ENCODE data around the gene FGF2. TPM values are rescaled to one million over a fixed set of nuclear protein-coding genes. Genes with fewer than 3 reads are reported as not detected.
A peak's percentile ranks its signal among the peaks of the same experiment; 100 is the strongest.

Gene FGF2
- total RNA-seq, 1 experiment from 2014 or later = not detected

DNA sequence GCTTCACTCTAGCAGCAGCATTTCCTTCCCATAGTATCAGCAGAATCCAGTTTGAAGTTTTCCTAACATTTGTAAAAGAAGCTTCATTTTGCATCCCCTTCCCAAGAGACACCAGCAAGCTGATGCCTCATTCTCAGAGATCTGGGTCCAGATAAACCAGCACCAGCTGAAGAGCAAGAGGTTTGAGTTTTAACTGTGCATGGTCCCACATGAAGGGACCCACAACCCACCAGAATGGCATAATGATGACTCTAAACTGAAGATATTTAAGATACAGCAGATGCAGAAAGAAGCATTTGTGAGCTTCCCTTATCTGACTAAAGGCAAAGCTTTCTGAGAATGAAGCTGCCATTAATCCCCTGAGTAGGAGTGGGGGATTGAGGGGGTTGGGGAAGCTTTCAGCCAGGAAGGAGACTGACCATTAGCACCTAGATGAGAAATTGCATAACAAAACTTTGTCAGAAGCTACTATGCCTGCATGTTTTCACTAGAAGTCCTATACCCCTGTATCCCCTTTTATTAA is 77.2 kb downstream of the FGF2 start:
- H3K4me3 ChIP-seq (ENCODE audit: low read length) = no peak overlapping the region
- no peaks in the 10 kb centered on the region for H3K27me3 ChIP-seq (ENCODE audit: low read length)
- peak overlapping the region; percentile 41; the same call in 1 of the 2 replicates for H2AFZ ChIP-seq (ENCODE audit: low read length)
- no peak overlapping the region for H3K27ac ChIP-seq (ENCODE audit: low read length)
- no peaks in the 10 kb centered on the region for H3K9me2 ChIP-seq (replicated peaks; ENCODE audit: insufficient read depth, low read length)
- no peaks in the 10 kb centered on the region for H3K79me2 ChIP-seq (ENCODE audit: low read length)
- DNase-seq = no peak
- H3K36me3 ChIP-seq (ENCODE audit: insufficient read depth, low read length) = no peaks in the 10 kb centered on the region; the same call in 1 of the 2 replicates
- H3K9ac ChIP-seq (ENCODE audit: low read length) = no peak overlapping the region
- no peaks in the 10 kb centered on the region for H3K9me3 ChIP-seq (ENCODE audit: low read length)
- no peak overlapping the region for H3K4me2 ChIP-seq (ENCODE audit: low read depth, low read length, poor library complexity, severe bottlenecking)
- no peaks in the 10 kb centered on the region for H4K20me1 ChIP-seq (ENCODE audit: insufficient read depth, low read depth, low read length)
- peaks cover 7% of the 10 kb centered on the region for H3K4me1 ChIP-seq (ENCODE audit: low read length)

DNA sequence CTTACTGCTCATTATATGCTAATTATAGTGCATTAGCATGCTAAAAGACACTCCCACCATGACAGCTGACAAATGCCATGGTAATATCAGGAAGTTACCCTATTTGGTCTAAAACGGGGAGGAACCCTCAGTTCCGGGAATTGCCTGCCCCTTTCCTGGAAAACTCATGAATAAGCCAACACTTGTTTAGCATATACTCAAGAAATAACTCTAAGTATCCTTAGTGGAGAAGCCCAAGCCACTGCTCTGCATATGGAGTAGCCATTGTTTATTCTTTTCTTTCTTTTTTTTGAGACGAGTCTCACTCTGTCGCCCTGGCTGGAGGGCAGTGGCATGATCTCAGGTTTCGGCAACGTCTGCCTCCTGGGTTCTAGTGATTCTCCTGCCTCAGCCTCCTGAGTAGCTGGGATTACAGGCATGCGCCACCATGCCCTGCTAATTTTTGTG is 80.3 kb downstream of the FGF2 start:
- Histone ChIP-seq H3K9me2 (replicated peaks; ENCODE audit: insufficient read depth, low read length) (no peaks in the 10 kb centered on the region), H4K20me1 (ENCODE audit: insufficient read depth, low read depth, low read length) (no peaks in the 10 kb centered on the region), H3K27ac (ENCODE audit: low read length) (no peak overlapping the region), H2AFZ (ENCODE audit: low read length) (no peak overlapping the region), H3K36me3 (ENCODE audit: insufficient read depth, low read length) (no peaks in the 10 kb centered on the region; the same call in 1 of the 2 replicates), H3K9me3 (ENCODE audit: low read length) (no peaks in the 10 kb centered on the region), H3K79me2 (ENCODE audit: low read length) (no peaks in the 10 kb centered on the region), H3K4me2 (ENCODE audit: low read depth, low read length, poor library complexity, severe bottlenecking) (no peak overlapping the region), H3K27me3 (ENCODE audit: low read length) (no peaks in the 10 kb centered on the region), H3K9ac (ENCODE audit: low read length) (no peak overlapping the region), H3K4me1 (ENCODE audit: low read length) (peaks cover 7% of the 10 kb centered on the region), H3K4me3 (ENCODE audit: low read length) (no peak overlapping the region)
- DNase-seq = no peak

DNA sequence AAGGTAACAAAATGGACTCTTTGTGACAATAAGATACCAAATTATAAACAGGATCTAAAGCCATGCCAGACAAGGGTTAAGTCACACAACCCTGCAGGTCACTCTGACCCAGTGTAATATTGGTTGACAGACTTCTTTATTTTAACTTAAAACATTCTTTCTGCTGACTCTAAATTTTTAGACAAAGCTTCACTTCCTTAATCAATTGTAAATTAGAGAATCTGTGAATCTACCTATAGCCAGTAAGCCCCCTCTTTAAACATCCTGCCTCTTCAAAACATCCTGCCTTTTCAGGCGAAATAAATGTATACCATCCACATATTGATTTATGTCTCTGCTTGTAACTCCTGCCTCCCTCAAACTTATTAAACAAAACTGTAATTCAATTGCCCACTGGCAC is 81.6 kb downstream of the FGF2 start:
- Histone ChIP-seq H3K9me2 (replicated peaks; ENCODE audit: insufficient read depth, low read length) (no peaks in the 10 kb centered on the region), H4K20me1 (ENCODE audit: insufficient read depth, low read depth, low read length) (no peaks in the 10 kb centered on the region), H3K79me2 (ENCODE audit: low read length) (no peaks in the 10 kb centered on the region), H3K9me3 (ENCODE audit: low read length) (no peaks in the 10 kb centered on the region), H2AFZ (ENCODE audit: low read length) (no peak overlapping the region), H3K36me3 (ENCODE audit: insufficient read depth, low read length) (no peaks in the 10 kb centered on the region; the same call in 1 of the 2 replicates), H3K27ac (ENCODE audit: low read length) (no peak overlapping the region), H3K27me3 (ENCODE audit: low read length) (no peaks in the 10 kb centered on the region), H3K4me3 (ENCODE audit: low read length) (no peak overlapping the region), H3K9ac (ENCODE audit: low read length) (no peak overlapping the region), H3K4me2 (ENCODE audit: low read depth, low read length, poor library complexity, severe bottlenecking) (no peak overlapping the region), H3K4me1 (ENCODE audit: low read length) (peaks cover 6% of the 10 kb centered on the region)
- no peak for DNase-seq

DNA sequence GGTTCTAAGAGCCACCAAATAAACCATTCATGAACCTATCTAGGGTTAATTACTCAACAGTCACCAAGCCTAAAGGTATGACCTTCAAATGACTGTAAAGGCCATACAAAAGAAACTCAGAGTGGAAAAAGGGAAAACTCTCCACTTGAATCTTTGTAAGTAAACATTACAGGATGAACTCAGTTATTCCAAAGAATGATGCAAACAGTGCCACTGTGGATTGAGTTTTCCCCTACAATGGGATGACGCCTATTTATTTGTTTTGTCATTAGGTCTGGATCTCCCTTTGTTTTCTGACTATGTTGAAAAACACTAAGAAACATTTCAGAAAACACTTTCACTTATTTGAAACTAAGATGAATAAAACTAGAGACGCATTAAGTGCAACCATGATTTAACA is 83.1 kb downstream of the FGF2 start:
- no peak for DNase-seq
- Histone ChIP-seq H3K79me2 (ENCODE audit: low read length) (no peaks in the 10 kb centered on the region), H3K36me3 (ENCODE audit: insufficient read depth, low read length) (no peaks in the 10 kb centered on the region; the same call in 1 of the 2 replicates), H3K4me1 (ENCODE audit: low read length) (no peaks in the 10 kb centered on the region), H3K9me3 (ENCODE audit: low read length) (no peaks in the 10 kb centered on the region), H3K27ac (ENCODE audit: low read length) (no peak overlapping the region), H4K20me1 (ENCODE audit: insufficient read depth, low read depth, low read length) (no peaks in the 10 kb centered on the region), H3K9me2 (replicated peaks; ENCODE audit: insufficient read depth, low read length) (no peaks in the 10 kb centered on the region), H3K4me3 (ENCODE audit: low read length) (no peak overlapping the region), H3K27me3 (ENCODE audit: low read length) (no peaks in the 10 kb centered on the region), H2AFZ (ENCODE audit: low read length) (no peak overlapping the region), H3K9ac (ENCODE audit: low read length) (no peak overlapping the region), H3K4me2 (ENCODE audit: low read depth, low read length, poor library complexity, severe bottlenecking) (no peak overlapping the region)

DNA sequence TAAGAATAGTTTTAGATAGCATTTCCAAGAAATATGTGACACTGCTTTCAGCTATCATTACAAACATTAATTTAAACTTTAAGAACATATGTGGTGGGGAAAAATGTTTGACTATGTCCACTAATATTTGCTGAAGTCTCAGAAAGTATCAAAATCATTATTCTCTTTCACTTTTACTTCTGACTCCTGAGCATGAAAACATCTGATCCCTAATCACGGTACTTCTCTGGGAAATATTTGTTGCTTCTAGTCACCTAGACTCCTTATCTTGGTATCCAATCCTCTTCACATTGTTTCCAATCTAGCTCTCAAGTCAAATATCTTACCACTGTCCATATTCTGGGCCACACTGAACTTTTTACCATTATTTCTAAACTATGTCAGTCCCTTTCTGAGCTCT is 85.0 kb downstream of the FGF2 start:
- H3K27ac ChIP-seq (ENCODE audit: low read length) = no peak overlapping the region
- no peaks in the 10 kb centered on the region for H3K4me1 ChIP-seq (ENCODE audit: low read length)
- no peaks in the 10 kb centered on the region for H3K27me3 ChIP-seq (ENCODE audit: low read length)
- H3K4me2 ChIP-seq (ENCODE audit: low read depth, low read length, poor library complexity, severe bottlenecking) = no peak overlapping the region
- H3K36me3 ChIP-seq (ENCODE audit: insufficient read depth, low read length) = no peaks in the 10 kb centered on the region; the same call in 1 of the 2 replicates
- H2AFZ ChIP-seq (ENCODE audit: low read length) = no peak overlapping the region
- H3K4me3 ChIP-seq (ENCODE audit: low read length) = no peak overlapping the region
- DNase-seq = no peak
- no peaks in the 10 kb centered on the region for H3K9me2 ChIP-seq (replicated peaks; ENCODE audit: insufficient read depth, low read length)
- H3K9me3 ChIP-seq (ENCODE audit: low read length) = no peaks in the 10 kb centered on the region
- no peaks in the 10 kb centered on the region for H4K20me1 ChIP-seq (ENCODE audit: insufficient read depth, low read depth, low read length)
- H3K9ac ChIP-seq (ENCODE audit: low read length) = no peak overlapping the region
- H3K79me2 ChIP-seq (ENCODE audit: low read length) = no peaks in the 10 kb centered on the region

DNA sequence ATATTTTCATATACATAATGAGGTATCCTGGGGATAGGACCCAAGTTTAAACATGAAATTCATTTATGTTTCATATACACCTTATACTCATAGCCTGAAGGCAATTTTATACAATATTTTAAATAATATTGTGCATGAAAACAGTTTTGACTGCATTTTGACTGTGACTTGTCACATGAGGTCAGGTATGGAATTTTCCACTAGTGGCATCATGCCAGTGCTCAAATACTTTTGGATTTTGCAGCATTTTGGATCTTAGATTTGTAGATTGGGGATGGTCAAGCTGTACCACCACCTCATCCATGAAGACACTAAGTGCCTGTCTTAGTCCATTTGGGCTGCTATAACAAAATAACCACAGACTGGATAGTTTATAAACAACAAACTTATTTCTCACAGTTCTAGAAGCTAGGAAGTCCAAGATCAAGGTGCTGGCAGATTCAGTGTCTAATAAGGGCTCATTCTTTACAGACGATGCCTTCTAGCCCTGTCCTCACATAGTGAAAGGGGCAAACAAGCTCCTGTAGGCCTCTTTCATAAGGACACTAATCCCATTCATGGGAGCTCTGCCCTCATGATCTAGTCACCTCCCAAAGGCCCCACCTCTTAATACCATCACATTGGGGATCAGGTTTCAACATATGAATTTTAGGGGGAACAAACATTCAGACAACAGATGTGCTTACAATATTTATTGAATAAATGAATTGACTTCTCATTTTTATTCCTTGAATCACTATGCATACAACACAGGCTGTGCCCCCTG is 86.4 kb downstream of the FGF2 start:
- H3K4me2 ChIP-seq (ENCODE audit: low read depth, low read length, poor library complexity, severe bottlenecking) = no peak overlapping the region
- no peak overlapping the region for H3K27ac ChIP-seq (ENCODE audit: low read length)

DNA sequence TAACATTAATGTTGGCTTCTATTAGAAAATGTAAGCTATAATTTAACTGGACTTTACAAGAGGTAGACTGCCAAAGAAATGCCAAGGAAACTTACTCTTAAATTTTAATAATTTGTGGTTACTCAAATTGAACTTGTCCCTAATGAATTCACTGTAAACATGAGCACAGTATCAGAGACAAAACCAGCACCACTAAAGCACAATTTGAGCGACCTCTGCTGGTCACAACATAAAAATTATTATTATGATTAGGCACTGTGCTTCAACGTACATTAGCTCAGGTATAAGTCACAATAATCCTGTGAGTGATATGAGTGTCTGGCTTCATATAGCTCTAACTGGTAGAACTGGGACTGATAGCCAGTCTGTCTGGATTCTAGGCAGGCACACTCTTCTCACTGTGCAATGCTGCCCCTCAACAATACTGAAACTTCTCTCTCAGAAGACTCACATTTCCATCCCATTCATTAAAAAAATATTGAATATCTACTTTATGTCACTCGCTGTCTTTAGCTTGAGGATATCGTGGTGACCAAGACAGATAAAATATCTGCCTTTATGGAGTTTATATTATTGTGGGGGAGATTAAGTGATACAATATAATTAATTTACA is 87.8 kb downstream of the FGF2 start:
- no peaks in the 10 kb centered on the region for H4K20me1 ChIP-seq (ENCODE audit: insufficient read depth, low read depth, low read length)
- H3K79me2 ChIP-seq (ENCODE audit: low read length) = no peaks in the 10 kb centered on the region
- no peak overlapping the region for H3K9ac ChIP-seq (ENCODE audit: low read length)
- H2AFZ ChIP-seq (ENCODE audit: low read length) = no peak overlapping the region
- no peaks in the 10 kb centered on the region for H3K9me3 ChIP-seq (ENCODE audit: low read length)
- peak; percentile 78 for DNase-seq
- no peaks in the 10 kb centered on the region for H3K27me3 ChIP-seq (ENCODE audit: low read length)
- H3K36me3 ChIP-seq (ENCODE audit: insufficient read depth, low read length) = no peaks in the 10 kb centered on the region; the same call in 1 of the 2 replicates
- no peak overlapping the region for H3K27ac ChIP-seq (ENCODE audit: low read length)
- H3K4me2 ChIP-seq (ENCODE audit: low read depth, low read length, poor library complexity, severe bottlenecking) = no peak overlapping the region
- H3K4me3 ChIP-seq (ENCODE audit: low read length) = no peak overlapping the region
- no peaks in the 10 kb centered on the region for H3K4me1 ChIP-seq (ENCODE audit: low read length)
- no peaks in the 10 kb centered on the region for H3K9me2 ChIP-seq (replicated peaks; ENCODE audit: insufficient read depth, low read length)

More for the DNA sequence above, 86.4 kb downstream of the FGF2 start:
- no peaks in the 10 kb centered on the region for H3K27me3 ChIP-seq (ENCODE audit: low read length)
- no peak overlapping the region for H2AFZ ChIP-seq (ENCODE audit: low read length)
- no peaks in the 10 kb centered on the region for H3K79me2 ChIP-seq (ENCODE audit: low read length)
- no peak overlapping the region for H3K4me3 ChIP-seq (ENCODE audit: low read length)
- H3K9me3 ChIP-seq (ENCODE audit: low read length) = no peaks in the 10 kb centered on the region
- H3K4me1 ChIP-seq (ENCODE audit: low read length) = no peaks in the 10 kb centered on the region
- no peak overlapping the region for H3K9ac ChIP-seq (ENCODE audit: low read length)
- H4K20me1 ChIP-seq (ENCODE audit: insufficient read depth, low read depth, low read length) = no peaks in the 10 kb centered on the region
- H3K36me3 ChIP-seq (ENCODE audit: insufficient read depth, low read length) = no peaks in the 10 kb centered on the region; the same call in 1 of the 2 replicates
- no peaks in the 10 kb centered on the region for H3K9me2 ChIP-seq (replicated peaks; ENCODE audit: insufficient read depth, low read length)
- DNase-seq = no peak

DNA sequence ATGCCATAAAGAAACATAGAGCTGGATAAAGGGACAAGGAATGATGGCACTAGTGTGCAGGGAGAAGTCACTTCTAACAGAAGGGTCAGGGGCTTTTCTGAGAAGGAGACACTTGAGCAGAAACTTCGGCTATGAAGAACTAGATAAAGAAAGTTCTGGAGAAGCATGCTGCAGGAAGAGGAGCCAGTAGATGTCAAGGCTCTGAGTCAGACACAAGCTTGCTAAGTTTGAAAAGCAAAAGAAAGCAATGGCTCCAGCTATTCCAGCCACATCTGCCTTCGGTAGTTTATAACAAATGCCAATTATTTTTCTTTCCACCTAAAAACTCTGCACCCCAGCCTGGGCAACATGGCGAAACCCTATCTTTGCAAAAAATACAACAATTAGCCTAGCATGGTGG is 88.3 kb downstream of the FGF2 start:
- H3K9me3 ChIP-seq (ENCODE audit: low read length) = no peaks in the 10 kb centered on the region
- no peak overlapping the region for H3K9ac ChIP-seq (ENCODE audit: low read length)
- no peak overlapping the region for H2AFZ ChIP-seq (ENCODE audit: low read length)
- H3K27me3 ChIP-seq (ENCODE audit: low read length) = no peaks in the 10 kb centered on the region
- no peaks in the 10 kb centered on the region for H3K79me2 ChIP-seq (ENCODE audit: low read length)
- no peak overlapping the region for H3K4me3 ChIP-seq (ENCODE audit: low read length)
- H3K4me1 ChIP-seq (ENCODE audit: low read length) = no peaks in the 10 kb centered on the region
- H3K9me2 ChIP-seq (replicated peaks; ENCODE audit: insufficient read depth, low read length) = no peaks in the 10 kb centered on the region
- H3K36me3 ChIP-seq (ENCODE audit: insufficient read depth, low read length) = no peaks in the 10 kb centered on the region; the same call in 1 of the 2 replicates
- H3K4me2 ChIP-seq (ENCODE audit: low read depth, low read length, poor library complexity, severe bottlenecking) = no peak overlapping the region
- no peaks in the 10 kb centered on the region for H4K20me1 ChIP-seq (ENCODE audit: insufficient read depth, low read depth, low read length)
- DNase-seq = no peak
- no peak overlapping the region for H3K27ac ChIP-seq (ENCODE audit: low read length)
